Transverse colon (tissue), 4 donors: ENCODE results near the gene CD34. TPM values are rescaled to one million over a fixed set of nuclear protein-coding genes. Genes with fewer than 3 reads are reported as not detected.

Experiments
- DNase-seq: peaks from one replicate; pipeline ENCODE4 v3.0.0-alpha.2; 2019
- H3K27ac ChIP-seq, 4 donors: fragments of 200-600 bp; sonication (generic); 2 replicates each; pipeline ENCODE4 v1.5.1; 2016 to 2018; ENCODE audit warnings: inconsistent platforms in 4 of 4
- H3K27me3 ChIP-seq: fragments of 200-600 bp; sonication (generic); 2 replicates; pipeline ENCODE4 v1.5.1; 2017; ENCODE audit warnings: inconsistent platforms
- H3K36me3 ChIP-seq, 4 donors: fragments of 200-600 bp; sonication (generic); 2 replicates each; pipeline ENCODE4 v1.5.1; 2017 to 2019; ENCODE audit warnings: inconsistent platforms in 4 of 4
- H3K4me1 ChIP-seq, 4 donors: fragments of 200-600 bp; sonication (generic); 2 replicates each; pipeline ENCODE4 v1.5.1; 2017 to 2020; ENCODE audit warnings: inconsistent platforms in 4 of 4
- H3K4me3 ChIP-seq, 4 donors: fragments of 200-600 bp; sonication (generic); 1 replicate in 1 of 4; 2 replicates in 3 of 4; pipeline versions ENCODE4 v1.5.1 to v1.6.1; 2017 to 2019; ENCODE audit warnings: inconsistent platforms in 4 of 4
- H3K9me3 ChIP-seq, 2 donors: fragments of 200-600 bp; sonication (generic); 2 replicates each; pipeline ENCODE4 v1.5.1; 2017 to 2019; ENCODE audit warnings: inconsistent platforms in 2 of 2
- CTCF ChIP-seq, 5 experiments: fragments of 200-600 bp in 3 of 5; fragments of 450-650 bp in 2 of 5; sonication (generic) in 3 of 5; IDR thresholded peaks; 1 replicate in 2 of 5; 2 replicates in 3 of 5; pipeline ENCODE4 v1.5.1; 2016 to 2017; ENCODE audit warnings: antibody characterized with exemption in 5 of 5, inconsistent platforms in 3 of 5, mild to moderate bottlenecking in 2 of 5, moderate library complexity in 1 of 5
- EP300 ChIP-seq: sonication (generic); formaldehyde crosslinking; IDR thresholded peaks from one replicate; pipeline ENCODE4 v1.6.1; 2017; ENCODE audit warnings: antibody characterized with exemption, low read depth
- POLR2A ChIP-seq: fragments of 450-650 bp; IDR thresholded peaks from one replicate; pipeline ENCODE4 v1.6.1; 2016; ENCODE audit warnings: antibody characterized with exemption, mild to moderate bottlenecking, moderate library complexity
- POLR2AphosphoS5 ChIP-seq, 3 donors: sonication (generic); formaldehyde crosslinking; IDR thresholded peaks; one replicate each; pipeline ENCODE4 v1.6.1; 2016; ENCODE audit warnings: antibody characterized with exemption in 3 of 3
- WGBS, 2 donors: methylation state at CpG; one replicate each; pipeline ENCODE4 v1.1.5; 2018; ENCODE audit warnings: low coverage in 1 of 2; 5-methylcytosine and 5-hydroxymethylcytosine counted together
- in situ Hi-C, 4 donors: fragments of 200-750 bp; cut with MboI; loops; one replicate each; pipeline versions ENCODE4 v1.15.0 to v1.15.1; 2017; ENCODE audit warnings: low sequenced_read_pairs in 3 of 4, low pct_ligation_motif_present in 1 of 4, low pct_unique_long_range_greater_than_20kb in 1 of 4
- intact Hi-C: fragments of 100-400 bp; cut with DNase I; formaldehyde crosslinking; loops from one replicate; pipeline ENCODE4 v1.15.1; 2023; ENCODE audit warnings: low total_unique reads
- total RNA-seq, 4 donors: library from RNA; depleted of rRNA; stranded (reverse); fragments of >200 nt; gene quantifications; one replicate each; pipeline ENCODE4 v1.1.0, GENCODE V29; 2016

Gene CD34
- total RNA-seq, 4 donors from 2014 or later = 7.5 to 85.2 (median 9.7) TPM

- Histone ChIP-seq H3K27ac (no peak overlapping the region), H3K4me3 (no peak overlapping the region), H3K4me1 (no peaks in the 10 kb centered on the region), H3K36me3 (no peaks in the 10 kb centered on the region), H3K9me3 (no peaks in the 10 kb centered on the region), H3K27me3 (no peaks in the 10 kb centered on the region)
- in situ Hi-C loops (no loop called here), intact Hi-C loops (no loop called here)
- TF ChIP-seq POLR2AphosphoS5 (IDR thresholded peaks at IDR 0.05) = no peak
- peak in 3 of 5 experiments; percentile 19 to 24 (median 22) for TF ChIP-seq CTCF (IDR thresholded peaks at IDR 0.05)
- WGBS, 2 donors = 53% methylated on average over 2 of the region's 2 CpGs; no CpG with 5 or more reads in 1 of the 2 donors
- no peak for DNase-seq
Observed at GRCh38 chr1:207897188-207897587, 13.7 kb downstream of the CD34 start.

GRCh38 chr1:207896547-207896946 lies 14.4 kb downstream of the CD34 start:
- intact Hi-C loops = no loop called here
- in situ Hi-C loops = no loop called here

GRCh38 chr1:207894704-207895103 lies 16.2 kb downstream of the CD34 start:
- intact Hi-C loops = no loop called here
- in situ Hi-C loops = no loop called here
- WGBS, 2 donors = 98% methylated on average over 2 of the region's 2 CpGs; no CpG with 5 or more reads in 1 of the 2 donors
- DNase-seq = no peak
- Histone ChIP-seq H3K36me3 (no peaks in the 10 kb centered on the region), H3K27me3 (no peaks in the 10 kb centered on the region), H3K4me3 (no peak overlapping the region), H3K9me3 (no peaks in the 10 kb centered on the region), H3K27ac (no peak overlapping the region), H3K4me1 (peaks cover 4 to 16% (median 13%) of the 10 kb centered on the region in 4 donors)
- TF ChIP-seq POLR2A = no peak
- TF ChIP-seq POLR2AphosphoS5 (IDR thresholded peaks at IDR 0.05) = no peak
- TF ChIP-seq EP300 = no peak
- no peak for TF ChIP-seq CTCF (IDR thresholded peaks at IDR 0.05)

More at GRCh38 chr1:207896547-207896946, 14.4 kb downstream of the CD34 start:
- no peaks in the 10 kb centered on the region for H3K4me1 ChIP-seq
- no peaks in the 10 kb centered on the region for H3K9me3 ChIP-seq
- H3K27me3 ChIP-seq = no peaks in the 10 kb centered on the region
- TF ChIP-seq EP300 (no peak), POLR2AphosphoS5 (IDR thresholded peaks at IDR 0.05) (no peak)
- no peak overlapping the region for H3K4me3 ChIP-seq
- no peak overlapping the region for H3K27ac ChIP-seq
- H3K36me3 ChIP-seq = no peaks in the 10 kb centered on the region
- no peak for DNase-seq

GRCh38 chr1:207893737-207894582 lies 17.0 kb downstream of the CD34 start:
- no peak for DNase-seq
- no peak overlapping the region for H3K4me3 ChIP-seq
- H3K27me3 ChIP-seq = no peaks in the 10 kb centered on the region
- TF ChIP-seq EP300 = no peak
- no peak for TF ChIP-seq POLR2A
- H3K27ac ChIP-seq = peak overlapping the region in 1 of 4 donors; percentile 3
- intact Hi-C loops = no loop called here
- H3K36me3 ChIP-seq = no peaks in the 10 kb centered on the region
- WGBS, 2 donors = 70 to 71% methylated on average over 5 to 6 of the region's 6 CpGs
- in situ Hi-C loops = no loop called here
- no peaks in the 10 kb centered on the region for H3K9me3 ChIP-seq
- peaks cover 10 to 22% (median 15%) of the 10 kb centered on the region in 4 donors for H3K4me1 ChIP-seq

GRCh38 chr1:207892764-207893163 lies 18.2 kb downstream of the CD34 start:
- Histone ChIP-seq H3K9me3 (no peaks in the 10 kb centered on the region), H3K27ac (no peak overlapping the region), H3K36me3 (no peaks in the 10 kb centered on the region), H3K27me3 (no peaks in the 10 kb centered on the region), H3K4me3 (no peak overlapping the region), H3K4me1 (peaks cover 10 to 32% (median 15%) of the 10 kb centered on the region in 4 donors)
- intact Hi-C loops = no loop called here
- WGBS, 2 donors = 75 to 77% methylated on average over 3 to 5 of the region's 5 CpGs
- no peak for DNase-seq
- in situ Hi-C loops = no loop called here
- TF ChIP-seq EP300 = no peak
- no peak for TF ChIP-seq CTCF (IDR thresholded peaks at IDR 0.05)
- no peak for TF ChIP-seq POLR2A
- TF ChIP-seq POLR2AphosphoS5 (IDR thresholded peaks at IDR 0.05) = no peak
